LNCAP (cell line): Measurements from ENCODE around the gene CSN3.
"Not testable (repeated sequence)": the region's sequence is repeated elsewhere in the genome, so short reads cannot be mapped to it uniquely, and the experiment has no call there.

Experiments
- CTCF ChIP-seq: fragments of 450-650 bp; IDR thresholded peaks from 2 replicates; pipeline ENCODE4 v1.5.1; 2017; ENCODE audit warnings: mild to moderate bottlenecking

CSN3 gene

DNA sequence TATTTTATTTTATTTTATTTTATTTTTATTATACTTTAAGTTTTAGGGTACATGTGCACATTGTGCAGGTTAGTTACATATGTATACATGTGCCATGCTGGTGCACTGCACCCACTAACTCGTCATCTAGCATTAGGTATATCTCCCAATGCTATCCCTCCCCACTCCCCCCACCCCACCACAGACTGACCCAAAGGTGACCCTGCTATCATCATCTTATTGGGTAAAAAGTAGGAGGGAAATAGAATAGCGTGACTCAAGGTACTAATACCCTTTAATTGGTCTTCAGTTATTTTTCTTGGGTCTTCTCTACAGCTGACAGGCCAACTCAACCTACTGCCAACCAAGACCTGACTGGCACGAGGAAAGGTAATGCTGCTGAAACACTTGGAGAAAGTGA is at the start of gene CSN3:
CSN3 (plus strand) TSS at position 301 of the 400 bp plus-strand sequence. CDS start 2,223 bp downstream, outside the sequence.
- TF ChIP-seq CTCF: not testable (repeated sequence)

GRCh38 chr4:70192895-70193294 is 49.5 kb upstream of the CSN3 start:
- TF ChIP-seq CTCF: no peak

- TF ChIP-seq CTCF: no peak
Measured at GRCh38 chr4:70195425-70195824, 47.0 kb upstream of the CSN3 start, which contains the start of gene ODAM. Gene ODAM (plus strand): TSS chr4:70195725. CDS start chr4:70196544, 819 bp downstream.

- no peak for TF ChIP-seq CTCF
Measured at GRCh38 chr4:70196857-70197256, 45.5 kb upstream of the CSN3 start.

- TF ChIP-seq CTCF: no peak
Measured at GRCh38 chr4:70197842-70198241, 44.6 kb upstream of the CSN3 start.

- TF ChIP-seq CTCF: no peak
Measured at GRCh38 chr4:70203601-70204000, 38.8 kb upstream of the CSN3 start.

GRCh38 chr4:70225824-70226223 is 16.6 kb upstream of the CSN3 start, which contains the start of gene FDCSP:
Gene FDCSP (plus strand): TSS chr4:70226124. CDS start chr4:70231195, 5,071 bp downstream.
- no peak for TF ChIP-seq CTCF

GRCh38 chr4:70236125-70236524 is 6.3 kb upstream of the CSN3 start:
- no peak for TF ChIP-seq CTCF
